Keratinocyte (primary cell): ENCODE measurements around the gene BRD1. TPM values are rescaled to one million over a fixed set of nuclear protein-coding genes. Genes with fewer than 3 reads are reported as not detected.

Experiments
- DNase-seq: peaks from one replicate; pipeline ENCODE4 v3.0.0-alpha.2; 2011; ENCODE audit warnings: low read depth, missing footprints, low spot score
- FAIRE-seq: peaks from 2 replicates; lab custom pipeline; 2011; peaks lifted over from hg19 to GRCh38; lab: Jason Lieb, UNC
- H2AFZ ChIP-seq: 2 replicates; pipeline ENCODE4 v1.6.0; 2012; ENCODE audit warnings: low read length, control low read depth, inconsistent platforms; ENCODE audit not compliant: control insufficient read depth
- H3K27ac ChIP-seq: 2 replicates; pipeline ENCODE4 v1.5.1; 2011; ENCODE audit warnings: low read length; ENCODE audit not compliant: control insufficient read depth, insufficient read depth
- H3K27me3 ChIP-seq: 3 replicates; pipeline ENCODE4 v1.6.0; 2011; ENCODE audit warnings: low read length; ENCODE audit not compliant: control insufficient read depth, insufficient read depth; ENCODE audit errors: extremely low read depth
- H3K36me3 ChIP-seq, 2 experiments: 2 replicates in 1 of 2; 3 replicates in 1 of 2; pipeline ENCODE4 v1.5.1; 2011; ENCODE audit warnings: low read length in 2 of 2, mild to moderate bottlenecking in 1 of 2; ENCODE audit not compliant: control insufficient read depth in 2 of 2, insufficient read depth in 2 of 2; ENCODE audit errors: extremely low read depth in 1 of 2
- H3K4me1 ChIP-seq: 3 replicates; pipeline ENCODE4 v1.5.1; 2011; ENCODE audit warnings: low read length; ENCODE audit not compliant: control insufficient read depth, insufficient read depth; ENCODE audit errors: extremely low read depth
- H3K4me2 ChIP-seq: 3 replicates; pipeline ENCODE4 v1.6.0; 2011; ENCODE audit warnings: low read depth, low read length; ENCODE audit not compliant: control insufficient read depth, insufficient read depth; ENCODE audit errors: extremely low read depth
- H3K4me3 ChIP-seq, 3 experiments: fragments of 200-600 bp in 1 of 3; sonication (generic) in 1 of 3; 2 replicates in 2 of 3; 3 replicates in 1 of 3; pipeline ENCODE4 v1.5.1; 2011 to 2016; ENCODE audit warnings: low read length in 3 of 3, mild to moderate bottlenecking in 3 of 3, control low read depth in 2 of 3, inconsistent platforms in 1 of 3, low read depth in 1 of 3, mixed read lengths in 1 of 3, mixed run types in 1 of 3, moderate library complexity in 1 of 3; ENCODE audit not compliant: control insufficient read depth in 2 of 3, insufficient read depth in 2 of 3; ENCODE audit errors: extremely low read depth in 1 of 3
- H3K79me2 ChIP-seq: 2 replicates; pipeline ENCODE4 v1.6.0; 2012; ENCODE audit warnings: low read length; ENCODE audit not compliant: control insufficient read depth, insufficient read depth
- H3K9ac ChIP-seq: 3 replicates; pipeline ENCODE4 v1.6.0; 2011; ENCODE audit warnings: low read length; ENCODE audit not compliant: control insufficient read depth, insufficient read depth; ENCODE audit errors: extremely low read depth
- H3K9me1 ChIP-seq: 3 replicates; pipeline ENCODE4 v1.6.0; 2011; ENCODE audit warnings: low read length; ENCODE audit not compliant: control insufficient read depth, insufficient read depth; ENCODE audit errors: extremely low read depth
- H3K9me3 ChIP-seq: 2 replicates; pipeline ENCODE4 v1.5.1; 2012; ENCODE audit warnings: low read depth, low read length; ENCODE audit not compliant: control insufficient read depth
- H4K20me1 ChIP-seq: 3 replicates; pipeline ENCODE4 v1.6.0; 2011; ENCODE audit warnings: low read length; ENCODE audit not compliant: control insufficient read depth, insufficient read depth; ENCODE audit errors: extremely low read depth
- CTCF ChIP-seq, 3 experiments: IDR thresholded peaks in 1 of 3; conservative IDR thresholded peaks in 1 of 3; optimal IDR thresholded peaks in 1 of 3; 2 replicates in 2 of 3; 3 replicates in 1 of 3; pipeline versions ENCODE3 to v1.5.1; 2011; ENCODE audit warnings: low read length in 3 of 3, mild to moderate bottlenecking in 3 of 3, moderate library complexity in 2 of 3, control low read depth in 1 of 3, inconsistent platforms in 1 of 3; ENCODE audit not compliant: insufficient read depth in 2 of 3; ENCODE audit errors: extremely low read depth in 1 of 3
- EZH2 ChIP-seq: IDR thresholded peaks from one replicate; pipeline ENCODE4 v1.6.1; 2012; ENCODE audit warnings: inconsistent platforms, mild to moderate bottlenecking, low read length, moderate library complexity
- dilution Hi-C: fragments of 300-500 bp; cut with MboI; formaldehyde crosslinking; loops from one replicate; pipeline ENCODE4 v1.7.0; 2020; ENCODE audit warnings: low sequenced_read_pairs; ENCODE audit not compliant: extremely low pct_ligation_motif_present
- polyA minus RNA-seq, 3 experiments: library from RNA; depleted of rRNA, polyadenylated mRNA; stranded (reverse); fragments of >200 nt; gene quantifications; 1 replicate in 1 of 3; 2 replicates in 1 of 3; 3 replicates in 1 of 3; pipeline ENCODE4 v1.2.3, GENCODE V29; 2011
- polyA plus RNA-seq, 5 experiments: library from polyadenylated mRNA; depleted of rRNA in 3 of 5; stranded (reverse) in 3 of 5; stranded (forward) in 1 of 5; unstranded in 1 of 5; fragments of >200 nt; gene quantifications; 1 replicate in 1 of 5; 2 replicates in 3 of 5; 3 replicates in 1 of 5; pipeline versions ENCODE4 v1.2.1 to v1.2.3, GENCODE V29; 2011 to 2012; ENCODE audit warnings: missing spikeins in 2 of 5, low read depth in 1 of 5, low replicate concordance in 1 of 5

The BRD1 gene
- polyA plus RNA-seq (3.7 to 5.0 TPM (median 4.3 TPM) in 3 replicates), polyA minus RNA-seq (5.7 to 10.7 TPM (median 6.1 TPM) in 3 replicates)
- polyA plus RNA-seq (2011; ENCODE audit: low read depth): 20.9 TPM
- 2.8 and 4.2 TPM in 2 replicates for polyA plus RNA-seq (2011; cell fraction: cytosol; rRNA removed)
- polyA plus RNA-seq (2011; cell fraction: nucleus; rRNA removed): 19.3 and 21.4 TPM in 2 replicates
- 10.8 and 17.3 TPM in 2 replicates for polyA plus RNA-seq (2012; ENCODE audit: low replicate concordance)
- polyA minus RNA-seq (2011; cell fraction: cytosol; rRNA and poly(A)+ RNA removed): 7.3 TPM
- 17.4 and 19.2 TPM in 2 replicates for polyA minus RNA-seq (2011; cell fraction: nucleus; rRNA and poly(A)+ RNA removed)

- TF ChIP-seq CTCF (optimal IDR thresholded peaks at IDR 0.05 in 1 of 3, IDR thresholded peaks at IDR 0.05 in 1 of 3, conservative IDR thresholded peaks at IDR 0.05 in 1 of 3; ENCODE audit: extremely low read depth in 1 of 3, insufficient read depth in 2 of 3, low read length in 3 of 3) (no peak), EZH2 (no peak)
- FAIRE-seq (no peak), DNase-seq (no peak)
- Histone ChIP-seq H3K4me3 (peak within 1 kb of the TSS; percentile 81 to 94 (median 89)), H4K20me1 (peaks cover 31% of the 10 kb centered on the region), H3K36me3 (peaks cover 13 to 15% of the 10 kb centered on the region in 2 experiments), H3K9ac (peak within 1 kb of the TSS; percentile 92), H2AFZ (peak within 1 kb of the TSS; percentile 79), H3K79me2 (peaks cover 41% of the 10 kb centered on the region), H3K9me3 (no peaks in the 10 kb centered on the region), H3K27me3 (no peaks in the 10 kb centered on the region), H3K27ac (peak within 1 kb of the TSS; percentile 84), H3K4me1 (peaks cover 19% of the 10 kb centered on the region), H3K4me2 (peak within 1 kb of the TSS; percentile 98), H3K9me1 (peaks cover 6% of the 10 kb centered on the region)
- dilution Hi-C loops: no loop called here
These were observed at the start of gene BRD1 for GRCh38 chr22:49827853-49828598. BRD1 (minus strand) TSS chr22:49827873; CDS start chr22:49824317, 3,556 bp downstream.

- no peaks in the 10 kb centered on the region for H3K9me1 ChIP-seq
- H3K36me3 ChIP-seq: no peaks in the 10 kb centered on the region
- H3K27ac ChIP-seq: no peak overlapping the region
- H3K4me2 ChIP-seq: no peak overlapping the region
- H2AFZ ChIP-seq: no peak overlapping the region
- H3K27me3 ChIP-seq: no peaks in the 10 kb centered on the region
- H3K4me1 ChIP-seq: no peaks in the 10 kb centered on the region
- FAIRE-seq: no peak
- no peak overlapping the region for H3K4me3 ChIP-seq
- peaks cover 2% of the 10 kb centered on the region for H3K9me3 ChIP-seq
- H3K9ac ChIP-seq: no peak overlapping the region
- H4K20me1 ChIP-seq: peaks cover 17% of the 10 kb centered on the region
- TF ChIP-seq CTCF (optimal IDR thresholded peaks at IDR 0.05 in 1 of 3, IDR thresholded peaks at IDR 0.05 in 1 of 3, conservative IDR thresholded peaks at IDR 0.05 in 1 of 3; ENCODE audit: extremely low read depth in 1 of 3, insufficient read depth in 2 of 3, low read length in 3 of 3) (no peak), EZH2 (no peak)
- dilution Hi-C loops: no loop called here
- no peak for DNase-seq
- peaks cover 95% of the 10 kb centered on the region for H3K79me2 ChIP-seq
These were observed 45.7 kb upstream of the BRD1 start for GRCh38 chr22:49873228-49873940.
